Psoas muscle (tissue), 8 donors: Measurements from ENCODE around the gene MRPL36. TPM values are rescaled to one million over a fixed set of nuclear protein-coding genes. Genes with fewer than 3 reads are reported as not detected.
"Not testable (repeated sequence)": the region's sequence is repeated elsewhere in the genome, so short reads cannot be mapped to it uniquely, and the experiment has no call there.

ENCODE experiments used
- ATAC-seq, 4 donors: fragments of 200-7000 bp; cut with Tn5 transposase; one replicate each; pipeline ENCODE4 v1.9.1; 2020; ENCODE audit warnings: moderate library complexity in 3 of 4, mild to moderate bottlenecking in 2 of 4
- DNase-seq, 2 donors: peaks; one replicate each; pipeline ENCODE4 v3.0.0-alpha.2; 2020
- H3K27ac ChIP-seq: fragments of 200-600 bp; one replicate; pipeline ENCODE4 v1.8.0; 2022
- H3K27me3 ChIP-seq, 3 donors: fragments of 200-600 bp in 1 of 3; one replicate each; pipeline versions ENCODE4 v1.6.1 to v1.8.0; 2013 to 2022; ENCODE audit warnings: low read length in 2 of 3, mild to moderate bottlenecking in 2 of 3, moderate library complexity in 1 of 3; ENCODE audit not compliant: insufficient read depth in 3 of 3
- H3K36me3 ChIP-seq, 2 donors: fragments of 200-600 bp in 1 of 2; one replicate each; pipeline versions ENCODE4 v1.6.1 to v1.8.0; 2013 to 2022; ENCODE audit warnings: low read depth in 1 of 2, mild to moderate bottlenecking in 1 of 2, moderate library complexity in 1 of 2; ENCODE audit not compliant: insufficient read depth in 1 of 2
- H3K4me1 ChIP-seq: fragments of 200-600 bp; one replicate; pipeline ENCODE4 v1.8.0; 2022
- H3K4me3 ChIP-seq: fragments of 200-600 bp; one replicate; pipeline ENCODE4 v1.8.0; 2022; ENCODE audit warnings: mild to moderate bottlenecking
- H3K9me3 ChIP-seq: fragments of 200-600 bp; one replicate; pipeline ENCODE4 v1.8.0; 2022
- CTCF ChIP-seq: fragments of 200-600 bp; IDR thresholded peaks from one replicate; pipeline ENCODE4 v1.8.0; 2022; ENCODE audit warnings: antibody characterized with exemption
- WGBS, 3 donors: extraction: QIAGEN DNeasy Blood & Tissue Kit; methylation state at CpG; one replicate each; pipeline versions ENCODE4 v1.1.6 to v1.1.7; 2013; 5-methylcytosine and 5-hydroxymethylcytosine counted together
- intact Hi-C, 2 donors: fragments of 100-400 bp; cut with DNase I; formaldehyde crosslinking; loops; one replicate each; pipeline versions ENCODE4 v1.11.0 to v1.14.2; 2022
- polyA plus RNA-seq, 3 donors: library from polyadenylated mRNA; stranded (reverse); fragments of 200-250 nt; gene quantifications; one replicate each; pipeline ENCODE4 v1.2.3, GENCODE V29; 2013
- total RNA-seq, 4 donors: library from RNA; stranded (reverse); fragmentation: NEBNext Ultra II Directional in 2 of 4; extraction: Animal tissue kit (Norgen Biotek cat#: 25700) in 2 of 4; gene quantifications; one replicate each; pipeline versions ENCODE4 v1.2.1 to v1.2.4, GENCODE V29; 2021 to 2023
- donor health status: healthy with polysubstance abuse.
- donor health status: DM: no; HTN: no; CAD: no; lungs with moderate emphysema.
- donor health status: Bipolar disorder and iron deficiency.
- donor health status: healthy.
- donor health status: DM: yes; HTN: yes; CAD: no.
- donor health status: DM: no; HTN: no; CAD: no.
- donor health status: DM: no; HTN: no; CAD: no.
- donor health status: DM: yes; HTN: yes; CAD: no.

The MRPL36 gene
- total and polyA plus RNA-seq, 7 donors, result 61.6 to 216 (median 111) TPM

GRCh38 chr5:1801222-1801966, 1.8 kb upstream of the MRPL36 start, which contains the start of gene NDUFS6:
TSS of gene NDUFS6 (plus strand) at chr5:1801407. CDS start at chr5:1801418, 11 bp downstream.
- peak within 1 kb of the TSS; percentile 98 for H3K4me3 ChIP-seq
- TF ChIP-seq CTCF, result no peak
- intact Hi-C loops, result loop anchor here in 1 of 2 donors (10.0 kb wide), 1 partner anchor 457 kb away; the partner anchor contains the start of gene CLPTM1L
- ATAC-seq, result peak; percentile 75 to 86 (median 79)
- H3K9me3 ChIP-seq, result no peaks in the 10 kb centered on the region
- peak; percentile 84 to 92 for DNase-seq
- H3K27me3 ChIP-seq, result no peaks in the 10 kb centered on the region
- peak within 1 kb of the TSS; percentile 94 for H3K27ac ChIP-seq
- H3K36me3 ChIP-seq, result peaks cover 6 to 58% of the 10 kb centered on the region in 2 donors
- 0% methylated on average over 52 to 69 of the region's 69 CpGs for WGBS, 3 donors
- H3K4me1 ChIP-seq, result peaks cover 30% of the 10 kb centered on the region

- WGBS, 3 donors, result 8 to 13% (median 8%) methylated on average over 28 of the region's 28 CpGs
- Histone ChIP-seq H3K9me3 (no peaks in the 10 kb centered on the region), H3K4me3 (peak overlapping the region; percentile 98), H3K27ac (peak overlapping the region; percentile 94), H3K4me1 (peaks cover 30% of the 10 kb centered on the region), H3K36me3 (peaks cover 6 to 51% of the 10 kb centered on the region in 2 donors), H3K27me3 (no peaks in the 10 kb centered on the region)
- TF ChIP-seq CTCF, result no peak
- ATAC-seq (peak; percentile 29 to 66 (median 50)), DNase-seq (peak in 1 of 2 donors; percentile 68)
- intact Hi-C loops, result loop anchor here in 1 of 2 donors (10.0 kb wide), 1 partner anchor 456 kb away; the partner anchor contains the start of gene CLPTM1L
These were observed 1.0 kb upstream of the MRPL36 start for GRCh38 chr5:1800472-1801221.

- ATAC-seq (peak; percentile 16 to 31 (median 20)), DNase-seq (peak in 1 of 2 donors; percentile 30)
- intact Hi-C loops, result no loop called here
- Histone ChIP-seq H3K27me3 (no peaks in the 10 kb centered on the region), H3K27ac (peak overlapping the region; percentile 94), H3K36me3 (peaks cover 6 to 36% of the 10 kb centered on the region in 2 donors), H3K4me1 (peaks cover 33% of the 10 kb centered on the region), H3K9me3 (no peaks in the 10 kb centered on the region), H3K4me3 (peak overlapping the region; percentile 98)
- 0 to 1% (median 1%) methylated on average over 25 to 35 of the region's 35 CpGs for WGBS, 3 donors
- no peak for TF ChIP-seq CTCF
These were observed 481 bp downstream of the MRPL36 start for GRCh38 chr5:1799110-1799601.

GRCh38 chr5:1798589-1798988, 1.0 kb downstream of the MRPL36 start:
- Histone ChIP-seq H3K36me3 (peaks cover 6 to 30% of the 10 kb centered on the region in 2 donors), H3K4me3 (peak overlapping the region; percentile 98), H3K4me1 (peaks cover 27% of the 10 kb centered on the region), H3K27ac (peak overlapping the region; percentile 94)
- ATAC-seq, H3K27me3 ChIP-seq, DNase-seq, H3K9me3 ChIP-seq, intact Hi-C loops: not testable (repeated sequence)
- WGBS, 3 donors, result 79 to 85% (median 82%) methylated on average over 16 of the region's 16 CpGs

GRCh38 chr5:1797855-1798254, 1.8 kb downstream of the MRPL36 start:
- DNase-seq (no peak), ATAC-seq (no peak)
- Histone ChIP-seq H3K4me3 (no peak overlapping the region), H3K4me1 (peaks cover 22% of the 10 kb centered on the region), H3K36me3 (peaks cover 6 to 23% of the 10 kb centered on the region in 2 donors), H3K27ac (no peak overlapping the region), H3K9me3 (no peaks in the 10 kb centered on the region), H3K27me3 (no peaks in the 10 kb centered on the region)
- no peak for TF ChIP-seq CTCF
- 74 to 79% (median 78%) methylated on average over 11 of the region's 11 CpGs for WGBS, 3 donors
- intact Hi-C loops, result no loop called here
